Fibroblast of skin of scalp (primary cell): ENCODE data around the gene RILPL2.
"Not testable (repeated sequence)": the region's sequence is repeated elsewhere in the genome, so short reads cannot be mapped to it uniquely, and the experiment has no call there.

Experiments
- DNase-seq: peaks from one replicate; pipeline ENCODE4 v3.0.0-alpha.2; 2013

RILPL2 gene

GRCh38 chr12:123401753-123402683 is 34.5 kb downstream of the RILPL2 start:
- DNase-seq: no peak

- DNase-seq: no peak
Measured at GRCh38 chr12:123399255-123399617, 37.2 kb downstream of the RILPL2 start.

GRCh38 chr12:123398550-123399254 is 37.8 kb downstream of the RILPL2 start:
- peak; percentile 44 for DNase-seq

DNA sequence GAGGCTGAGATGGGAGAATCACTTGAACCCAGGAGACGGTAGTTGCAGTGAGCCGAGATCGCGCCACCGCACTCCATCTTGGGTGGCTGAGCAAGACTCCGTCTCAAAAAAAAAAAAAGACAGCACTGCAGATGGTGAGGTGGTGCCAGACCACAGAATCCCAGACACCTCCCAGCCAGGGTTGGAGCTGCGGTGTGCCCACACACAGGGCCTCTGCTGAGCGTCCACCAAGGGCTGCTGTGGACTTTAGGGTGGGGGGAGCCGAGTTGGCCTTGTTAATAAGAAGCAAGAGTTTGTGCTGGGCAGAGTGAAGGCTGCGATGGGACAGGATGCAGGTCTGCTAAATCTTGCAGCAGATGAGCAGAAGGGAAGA is 38.3 kb downstream of the RILPL2 start:
- no peak for DNase-seq

- DNase-seq: no peak
Measured at GRCh38 chr12:123397400-123397799, 39.1 kb downstream of the RILPL2 start.

DNA sequence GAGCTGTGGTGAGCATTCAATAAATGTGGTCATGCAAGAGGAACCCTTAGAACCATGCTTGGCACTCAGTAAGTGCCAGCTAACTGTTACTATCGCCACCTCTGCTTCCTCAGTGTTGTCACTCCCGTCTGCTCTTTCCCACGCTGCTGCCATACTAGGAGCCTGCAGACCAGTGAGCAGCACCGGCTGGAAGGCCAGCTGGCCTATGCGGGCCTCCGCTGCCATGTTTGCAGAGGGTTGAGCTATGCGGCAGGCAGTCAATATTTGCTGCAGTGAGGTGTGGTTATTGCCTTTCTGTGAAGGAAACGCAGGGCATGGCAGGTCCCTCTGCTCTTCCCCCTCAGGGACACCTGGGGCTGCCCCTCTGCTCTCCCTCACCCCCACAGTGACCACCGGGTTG is 39.5 kb downstream of the RILPL2 start:
- DNase-seq: no peak

DNA sequence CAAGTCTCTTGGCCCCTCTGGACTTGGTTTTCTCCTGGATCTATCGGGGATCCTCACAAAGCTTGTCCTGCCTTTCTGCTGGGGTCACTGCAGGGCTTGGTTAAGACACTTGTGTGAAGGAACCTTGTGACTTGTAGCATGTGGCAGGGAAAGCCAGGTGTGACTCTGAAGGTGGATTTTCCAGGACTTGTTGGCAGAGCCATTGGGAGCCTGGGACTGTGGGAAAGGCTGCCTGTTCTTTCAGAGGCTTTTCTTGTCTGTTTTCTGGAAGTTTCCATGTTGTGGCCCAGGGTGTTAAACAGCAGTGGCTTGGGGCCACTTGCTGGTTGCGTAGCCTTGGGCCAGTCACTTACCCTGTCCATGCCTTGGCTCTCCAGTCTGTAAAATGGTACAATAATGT is 39.9 kb downstream of the RILPL2 start:
- DNase-seq: no peak

DNA sequence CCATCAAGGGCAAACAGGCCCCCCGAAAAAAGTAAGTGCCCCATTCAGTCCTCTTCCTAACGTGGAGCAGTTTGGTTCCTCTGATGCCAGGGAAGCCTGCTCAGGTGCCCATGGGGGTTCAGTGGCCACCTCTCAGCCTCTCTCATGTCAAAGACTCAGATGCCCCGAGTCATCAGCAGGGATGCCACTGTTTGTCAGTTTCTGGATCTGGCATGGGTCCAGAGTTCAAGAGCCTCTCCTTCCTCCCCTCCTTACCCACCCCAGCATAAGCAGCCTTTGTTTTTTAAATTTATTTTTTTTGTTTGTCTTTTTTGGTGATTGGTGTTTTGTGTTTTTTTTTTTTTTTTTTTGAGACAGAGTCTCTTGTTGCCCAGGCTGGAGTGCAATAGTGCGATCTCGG is 41.2 kb downstream of the RILPL2 start:
- DNase-seq: no peak

- DNase-seq: peak; percentile 43
Measured at GRCh38 chr12:123393747-123394146, 42.7 kb downstream of the RILPL2 start.

GRCh38 chr12:123391546-123392343 is 44.7 kb downstream of the RILPL2 start:
- no peak for DNase-seq

DNA sequence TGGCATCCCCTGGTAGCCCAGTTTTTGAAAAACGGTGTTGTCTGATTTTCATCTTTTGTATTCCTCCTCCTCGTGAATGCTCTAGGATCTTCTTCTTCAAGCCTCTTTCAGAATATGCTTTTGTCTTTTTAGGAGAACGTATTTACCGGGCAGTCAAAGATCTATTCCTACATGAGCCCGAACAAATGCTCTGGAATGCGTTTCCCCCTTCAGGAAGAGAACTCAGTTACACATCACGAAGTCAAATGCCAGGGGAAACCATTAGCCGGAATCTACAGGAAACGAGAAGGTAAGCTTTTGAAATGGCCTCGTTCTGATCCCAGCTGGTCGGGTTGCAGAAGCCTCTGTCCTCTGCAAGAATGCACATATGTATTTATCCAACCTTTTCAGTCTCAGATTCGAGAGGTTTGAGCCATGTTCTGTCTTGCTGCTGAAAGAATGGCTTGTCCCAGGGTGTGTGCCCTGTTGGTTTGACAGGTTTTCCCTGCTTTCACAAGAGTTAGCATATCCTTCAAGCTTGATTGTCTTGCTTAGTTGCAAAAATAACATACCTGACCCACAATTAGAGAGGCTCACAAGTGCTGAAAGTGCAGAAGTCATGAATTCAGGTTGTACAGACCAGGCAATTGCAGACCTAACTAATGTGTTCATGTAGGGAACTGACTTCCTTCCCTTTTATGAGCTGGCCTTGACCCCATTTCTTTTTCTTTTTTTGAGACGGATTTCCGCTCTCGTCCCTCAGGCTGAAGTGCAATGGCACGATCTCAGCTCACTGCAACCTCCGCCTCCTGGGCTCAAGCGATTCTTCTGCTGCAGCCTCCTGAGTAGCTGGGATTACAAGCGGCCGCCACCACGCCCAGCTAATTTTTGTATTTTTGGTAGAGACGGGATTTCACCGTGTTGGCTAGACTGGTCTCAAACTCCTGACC is 45.7 kb downstream of the RILPL2 start:
- DNase-seq: no peak

GRCh38 chr12:123389560-123390351 is 46.7 kb downstream of the RILPL2 start:
- DNase-seq: no peak

GRCh38 chr12:123388951-123389559 is 47.4 kb downstream of the RILPL2 start:
- DNase-seq: peak; percentile 20

GRCh38 chr12:123388177-123388950 is 48.1 kb downstream of the RILPL2 start:
- peak; percentile 72 for DNase-seq

DNA sequence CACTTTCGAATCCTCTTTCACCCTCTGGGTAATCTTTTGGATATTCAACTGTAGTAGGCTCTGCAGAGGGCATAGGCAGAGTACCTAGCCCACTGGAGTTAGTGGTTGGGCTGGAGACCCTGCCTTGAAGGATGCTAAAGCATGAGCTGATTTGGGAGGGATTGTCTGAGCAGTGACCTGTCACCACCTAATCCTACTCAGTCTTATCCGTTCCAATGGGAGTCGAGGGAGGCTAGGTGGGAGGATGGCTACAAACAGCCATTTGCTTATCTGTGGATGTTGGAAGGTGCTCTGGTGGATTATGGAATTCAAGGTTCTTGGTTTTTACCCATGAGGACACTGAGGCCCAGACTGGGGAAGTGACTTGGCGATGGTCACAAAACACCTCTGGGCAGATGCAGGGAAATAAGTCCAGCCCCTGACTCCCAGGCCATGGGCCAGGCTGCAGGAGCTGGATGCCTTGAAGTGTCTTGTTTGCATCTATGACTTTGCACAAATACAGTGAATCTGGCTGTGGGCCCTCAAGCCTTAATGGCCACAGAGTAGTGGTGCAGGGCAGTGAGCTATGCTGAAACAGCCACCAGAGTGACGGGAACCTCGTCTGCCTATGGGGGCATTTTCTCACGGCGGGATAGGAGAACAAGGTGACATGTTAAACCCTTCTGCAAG is 48.8 kb downstream of the RILPL2 start:
- no peak for DNase-seq

DNA sequence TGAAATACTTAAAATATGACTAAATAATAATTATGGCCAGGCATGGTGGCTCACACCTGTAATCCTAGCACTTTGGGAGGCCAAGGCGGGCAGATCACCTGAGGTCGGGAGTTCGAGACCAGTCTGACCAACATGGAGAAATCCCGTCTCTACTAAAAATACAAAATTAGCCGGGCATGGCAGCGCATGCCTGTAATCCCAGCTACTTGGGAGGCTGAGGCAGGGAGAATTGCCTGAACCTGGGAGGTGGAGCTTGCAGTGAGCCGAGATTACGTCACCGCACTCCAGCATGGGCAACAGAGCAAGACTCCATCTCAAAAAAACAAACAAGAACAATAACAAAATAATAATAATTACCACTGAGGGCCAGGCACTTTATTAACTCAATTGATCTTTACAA is 50.9 kb downstream of the RILPL2 start:
- DNase-seq: not testable (repeated sequence)

DNA sequence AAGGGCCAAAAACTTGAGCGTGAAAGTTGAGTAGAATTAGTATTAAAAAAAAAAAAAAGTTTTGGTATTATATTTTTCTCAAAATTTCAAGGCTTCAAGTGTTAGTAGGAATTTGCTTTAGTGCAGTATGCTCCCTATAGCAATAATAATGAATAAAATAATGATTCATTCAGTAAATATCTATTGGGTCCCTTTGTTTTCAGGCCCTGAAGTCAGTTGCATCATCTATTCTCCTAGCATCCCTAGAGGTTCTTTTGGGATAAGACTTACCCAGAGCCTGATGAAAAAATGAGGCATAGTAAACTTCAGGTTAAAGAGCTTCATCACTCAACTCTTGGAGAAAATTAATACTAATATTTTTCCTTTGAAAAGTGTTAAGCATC is 51.5 kb downstream of the RILPL2 start:
- peak; percentile 82 for DNase-seq

DNA sequence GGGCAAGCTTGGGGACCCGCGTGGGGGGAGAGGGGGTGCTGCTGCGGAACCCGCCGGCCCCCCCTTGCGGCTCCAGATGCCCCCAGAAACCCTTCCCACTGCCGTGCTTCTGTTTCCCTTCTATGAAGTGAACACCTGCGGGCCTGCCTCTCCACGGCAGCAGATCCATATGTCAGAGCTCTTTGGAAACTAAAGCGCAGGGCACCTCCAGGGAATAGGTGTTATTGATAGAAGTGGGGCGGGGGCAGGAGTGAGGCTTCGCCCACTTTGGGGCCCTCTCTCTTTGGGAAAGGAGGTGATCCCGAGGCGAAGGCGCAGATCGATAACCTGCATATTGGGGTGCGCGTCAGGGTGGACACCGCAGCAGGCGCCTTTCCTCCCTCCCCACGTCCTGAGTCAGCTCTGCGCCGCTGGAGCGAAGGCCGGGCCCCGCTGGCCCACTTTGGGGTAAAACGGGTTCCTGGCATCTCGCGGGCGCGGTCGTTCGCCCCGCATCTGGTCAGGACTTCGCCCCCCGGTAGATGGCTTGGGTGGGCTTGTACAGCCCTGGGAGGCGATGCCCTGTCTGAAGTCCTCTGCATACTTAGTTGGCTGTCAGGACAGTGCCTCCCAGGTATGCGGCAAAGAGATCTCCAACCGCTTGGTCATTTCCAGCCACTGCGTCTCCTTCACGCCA is 52.0 kb downstream of the RILPL2 start:
- DNase-seq: no peak

DNA sequence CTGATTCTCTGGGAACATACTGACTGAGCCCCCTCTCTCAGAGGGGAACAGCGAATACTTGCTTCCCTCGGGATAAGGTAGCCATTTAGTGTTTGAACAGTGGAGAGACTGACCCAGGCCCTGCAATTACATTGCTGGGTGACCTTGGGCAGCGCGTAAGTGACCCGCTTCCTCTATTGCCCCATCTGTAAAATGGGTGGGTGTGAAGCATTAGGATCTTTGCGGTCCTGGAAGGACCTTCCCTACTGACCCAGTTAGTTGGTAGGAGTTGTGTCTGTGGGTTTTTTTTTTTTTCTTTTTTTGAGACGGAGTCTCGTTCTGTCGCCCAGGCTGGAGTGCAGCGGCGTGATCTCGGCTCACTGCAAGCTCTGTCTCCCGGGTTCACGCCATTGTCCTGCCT is 53.8 kb downstream of the RILPL2 start:
- DNase-seq: no peak
